HUES6 (cell line): ENCODE results near the gene GSTK1.

Experiments used
- H3K27ac ChIP-seq: 2 replicates; pipeline ENCODE4 v1.7.0; 2013; ENCODE audit warnings: low read depth, mild to moderate bottlenecking, low read length, inconsistent platforms
- H3K27me3 ChIP-seq: 2 replicates; pipeline ENCODE4 v1.6.1; 2013; ENCODE audit warnings: low read length; ENCODE audit not compliant: control insufficient read depth, insufficient read depth
- H3K36me3 ChIP-seq: 2 replicates; pipeline ENCODE4 v1.6.1; 2013; ENCODE audit warnings: low read length; ENCODE audit not compliant: control insufficient read depth, insufficient read depth
- H3K4me1 ChIP-seq: 2 replicates; pipeline ENCODE4 v1.6.1; 2013; ENCODE audit warnings: low read length; ENCODE audit not compliant: control insufficient read depth, insufficient read depth
- H3K4me3 ChIP-seq: 2 replicates; pipeline ENCODE4 v1.5.1; 2013; ENCODE audit warnings: low read depth, low read length
- H3K9ac ChIP-seq: one replicate; pipeline ENCODE4 v1.6.1; 2013; ENCODE audit warnings: mild to moderate bottlenecking, low read length
- H3K9me3 ChIP-seq: 2 replicates; pipeline ENCODE4 v1.6.1; 2013; ENCODE audit warnings: low read depth, low read length; ENCODE audit not compliant: control insufficient read depth, insufficient read depth

GSTK1 gene

GRCh38 chr7:143318661-143319060 lies 55.4 kb downstream of the GSTK1 start:
- H3K27ac ChIP-seq: no peak overlapping the region
- H3K36me3 ChIP-seq: no peaks in the 10 kb centered on the region
- no peak overlapping the region for H3K9ac ChIP-seq
- H3K27me3 ChIP-seq: no peaks in the 10 kb centered on the region; the same call in 1 of the 2 replicates
- H3K4me3 ChIP-seq: no peak overlapping the region
- H3K4me1 ChIP-seq: peaks cover 4% of the 10 kb centered on the region; the same call in 1 of the 2 replicates
- H3K9me3 ChIP-seq: no peaks in the 10 kb centered on the region
